IMR-90 (cell line): ENCODE data around the gene TRAPPC12. TPM values are rescaled to one million over a fixed set of nuclear protein-coding genes. Genes with fewer than 3 reads are reported as not detected.

ENCODE experiments used
- ATAC-seq: fragments of 200-7000 bp; cut with Tn5 transposase; 2 replicates; pipeline ENCODE4 v1.9.1; 2020; ENCODE audit warnings: low read depth, mild to moderate bottlenecking, moderate library complexity
- BruUV-seq: library from RNA; stranded (reverse); fragments of 400-500 nt; replicated peaks from 2 replicates; lab custom pipeline; 2021; lab: Mats Ljungman, UMichigan
- CTCF ChIA-PET: fragments of 300-600 bp; formaldehyde crosslinking; extraction: SDS; loops from one replicate; lab custom pipeline; 2021; ENCODE audit warnings: antibody characterized with exemption; lab: Yijun Ruan, JAX
- POLR2A ChIA-PET: fragments of 300-600 bp; sonication (Branson Sonifier 250); formaldehyde crosslinking; loops from one replicate; lab custom pipeline; 2022; ENCODE audit warnings: antibody characterized with exemption; ENCODE audit not compliant: unreplicated experiment; lab: Charles Lee
- DNase-seq: peaks from one replicate; pipeline ENCODE4 v3.0.0; 2013
- H2AFZ ChIP-seq: replicated peaks from 2 replicates; pipeline ENCODE3; 2013; ENCODE audit warnings: low read length, mild to moderate bottlenecking; ENCODE audit not compliant: poor library complexity
- H2AK5ac ChIP-seq: 2 replicates; pipeline ENCODE4 v1.6.1; 2013; ENCODE audit warnings: low read depth, low read length, inconsistent platforms
- H2AK9ac ChIP-seq: replicated peaks from 2 replicates; pipeline ENCODE3; 2013; ENCODE audit warnings: mild to moderate bottlenecking, low read depth, low read length, moderate library complexity; ENCODE audit not compliant: poor library complexity
- H2BK120ac ChIP-seq: 2 replicates; pipeline ENCODE4 v1.6.1; 2013; ENCODE audit warnings: low read depth, low read length, inconsistent platforms
- H2BK15ac ChIP-seq: 3 replicates; pipeline ENCODE4 v1.6.1; 2013; ENCODE audit warnings: low read depth, low read length, inconsistent platforms
- H2BK20ac ChIP-seq: 2 replicates; pipeline ENCODE4 v1.6.1; 2013; ENCODE audit warnings: low read depth, mild to moderate bottlenecking, inconsistent platforms, low read length, moderate library complexity
- H2BK5ac ChIP-seq: 2 replicates; pipeline ENCODE4 v1.6.1; 2013; ENCODE audit warnings: mild to moderate bottlenecking, low read depth, low read length, inconsistent platforms; ENCODE audit not compliant: poor library complexity, severe bottlenecking
- H3K14ac ChIP-seq: replicated peaks from 2 replicates; pipeline ENCODE4 v1.6.1; 2013; ENCODE audit warnings: low read depth, low read length, inconsistent platforms
- H3K18ac ChIP-seq: 2 replicates; pipeline ENCODE4 v1.6.1; 2013; ENCODE audit warnings: low read depth, low read length, control low read depth
- H3K23ac ChIP-seq: 2 replicates; pipeline ENCODE4 v1.6.1; 2013; ENCODE audit warnings: low read depth, low read length, inconsistent platforms
- H3K27ac ChIP-seq: 2 replicates; pipeline ENCODE4 v1.5.1; 2013; ENCODE audit warnings: mild to moderate bottlenecking, control low read depth, low read length; ENCODE audit not compliant: insufficient read depth
- H3K27me3 ChIP-seq: 2 replicates; pipeline ENCODE4 v1.6.1; 2013; ENCODE audit warnings: low read length; ENCODE audit not compliant: control insufficient read depth, insufficient read depth
- H3K36me3 ChIP-seq: 2 replicates; pipeline ENCODE4 v1.6.1; 2013; ENCODE audit warnings: low read length, mixed read lengths; ENCODE audit not compliant: control insufficient read depth, insufficient read depth
- H3K4ac ChIP-seq: 2 replicates; pipeline ENCODE4 v1.6.1; 2013; ENCODE audit warnings: low read depth, low read length, inconsistent platforms
- H3K4me1 ChIP-seq: 2 replicates; pipeline ENCODE4 v1.6.1; 2013; ENCODE audit warnings: low read length, mixed read lengths; ENCODE audit not compliant: control insufficient read depth, insufficient read depth
- H3K4me2 ChIP-seq: 2 replicates; pipeline ENCODE4 v1.6.1; 2013; ENCODE audit warnings: low read depth, mild to moderate bottlenecking, control low read depth, low read length, moderate library complexity
- H3K4me3 ChIP-seq: 2 replicates; pipeline ENCODE4 v1.5.1; 2013; ENCODE audit warnings: low read depth, mild to moderate bottlenecking, control low read depth, low read length, moderate library complexity; ENCODE audit not compliant: insufficient read depth
- H3K56ac ChIP-seq: 2 replicates; pipeline ENCODE4 v1.6.1; 2013; ENCODE audit warnings: low read length, inconsistent platforms; ENCODE audit not compliant: insufficient read depth; ENCODE audit errors: extremely low read depth
- H3K79me1 ChIP-seq, 2 experiments: 2 replicates each; pipeline ENCODE4 v1.6.1; 2013; ENCODE audit warnings: low read length in 2 of 2, inconsistent platforms in 1 of 2, low read depth in 1 of 2
- H3K9ac ChIP-seq: 2 replicates; pipeline ENCODE4 v1.6.1; 2013; ENCODE audit warnings: low read depth, low read length, control low read depth
- H3K9me1 ChIP-seq: 2 replicates; pipeline ENCODE4 v1.6.1; 2013; ENCODE audit warnings: low read length, inconsistent platforms; ENCODE audit not compliant: insufficient read depth
- H3K9me3 ChIP-seq: 2 replicates; pipeline ENCODE4 v1.6.1; 2013; ENCODE audit warnings: low read length; ENCODE audit not compliant: control insufficient read depth, insufficient read depth
- H4K20me1 ChIP-seq: 2 replicates; pipeline ENCODE4 v1.6.1; 2013; ENCODE audit warnings: low read length, inconsistent platforms; ENCODE audit not compliant: insufficient read depth
- H4K5ac ChIP-seq: 2 replicates; pipeline ENCODE4 v1.6.1; 2013; ENCODE audit warnings: mild to moderate bottlenecking, low read depth, low read length, control low read depth
- H4K8ac ChIP-seq, 2 experiments: 2 replicates each; pipeline ENCODE4 v1.6.1; 2013; ENCODE audit warnings: low read depth in 2 of 2, low read length in 2 of 2, control low read depth in 1 of 2, inconsistent platforms in 1 of 2
- H4K91ac ChIP-seq: 2 replicates; pipeline ENCODE4 v1.6.1; 2013; ENCODE audit warnings: low read depth, low read length, inconsistent platforms; ENCODE audit not compliant: insufficient read depth
- CEBPB ChIP-seq: IDR thresholded peaks from 2 replicates; pipeline ENCODE4 v1.6.1; 2012; ENCODE audit warnings: low read depth, low read length, improper control_type of control experiment
- RAD21 ChIP-seq: IDR thresholded peaks from 2 replicates; pipeline ENCODE4 v1.6.1; 2012; ENCODE audit warnings: low read length, improper control_type of control experiment
- RCOR1 ChIP-seq: IDR thresholded peaks from 2 replicates; pipeline ENCODE4 v1.6.1; 2012; ENCODE audit warnings: mild to moderate bottlenecking, low read length, improper control_type of control experiment; ENCODE audit not compliant: insufficient replicate concordance
- RFX5 ChIP-seq: IDR thresholded peaks from 2 replicates; pipeline ENCODE4 v1.8.0; 2012; ENCODE audit warnings: low read depth, mild to moderate bottlenecking, low read length, moderate library complexity
- SMC3 ChIP-seq: fragments of 150-350 bp; IDR thresholded peaks from 2 replicates; pipeline ENCODE4 v1.6.1; 2016; ENCODE audit warnings: low read depth, mild to moderate bottlenecking, antibody characterized with exemption, low read length, moderate library complexity
- WGBS, 2 experiments: methylation state at CpG; one replicate each; pipeline versions ENCODE4 v1.1.5 to v1.1.7; 2013; ENCODE audit warnings: missing lambda C conversion rate in 2 of 2; ENCODE audit not compliant: insufficient read length in 1 of 2; ENCODE audit errors: extremely low coverage in 2 of 2; 5-methylcytosine and 5-hydroxymethylcytosine counted together
- dilution Hi-C: fragments of 300-500 bp; cut with HindIII; formaldehyde crosslinking; loops from one replicate; pipeline ENCODE4 v1.14.3; 2018; ENCODE audit warnings: low sequenced_read_pairs; ENCODE audit not compliant: unreplicated experiment
- in situ Hi-C: fragments of 300-500 bp; cut with MboI; formaldehyde crosslinking; loops from 3 replicates; pipeline ENCODE4 v1.14.3; 2019; ENCODE audit warnings: low sequenced_read_pairs, inconsistent platforms, mixed read lengths
- intact Hi-C: fragments of 100-400 bp; cut with micrococcal nuclease; formaldehyde crosslinking; loops from 2 replicates; pipeline ENCODE4 v1.10.0; 2022
- polyA plus RNA-seq, 3 experiments: library from polyadenylated mRNA; depleted of rRNA; stranded (reverse); fragments of >200 nt; gene quantifications; 2 replicates each; pipeline ENCODE4 v1.2.3, GENCODE V29; 2012; ENCODE audit warnings: low replicate concordance in 1 of 3
- total RNA-seq: library from RNA; depleted of rRNA; stranded (reverse); fragments of >200 nt; gene quantifications from 2 replicates; pipeline ENCODE4 v1.2.3, GENCODE V29; 2012
- TF ChIP-seq, protein P1 (sequence below): fragments of 150-350 bp; IDR thresholded peaks from 2 replicates; pipeline ENCODE4 v1.6.1; 2016; ENCODE audit warnings: low read depth, mild to moderate bottlenecking, low read length, moderate library complexity, borderline replicate concordance

Gene TRAPPC12
- total and polyA plus RNA-seq, 2 of the 4 experiments (the other 2 are of a cell fraction), result 25.8 to 69.9 TPM

DNA sequence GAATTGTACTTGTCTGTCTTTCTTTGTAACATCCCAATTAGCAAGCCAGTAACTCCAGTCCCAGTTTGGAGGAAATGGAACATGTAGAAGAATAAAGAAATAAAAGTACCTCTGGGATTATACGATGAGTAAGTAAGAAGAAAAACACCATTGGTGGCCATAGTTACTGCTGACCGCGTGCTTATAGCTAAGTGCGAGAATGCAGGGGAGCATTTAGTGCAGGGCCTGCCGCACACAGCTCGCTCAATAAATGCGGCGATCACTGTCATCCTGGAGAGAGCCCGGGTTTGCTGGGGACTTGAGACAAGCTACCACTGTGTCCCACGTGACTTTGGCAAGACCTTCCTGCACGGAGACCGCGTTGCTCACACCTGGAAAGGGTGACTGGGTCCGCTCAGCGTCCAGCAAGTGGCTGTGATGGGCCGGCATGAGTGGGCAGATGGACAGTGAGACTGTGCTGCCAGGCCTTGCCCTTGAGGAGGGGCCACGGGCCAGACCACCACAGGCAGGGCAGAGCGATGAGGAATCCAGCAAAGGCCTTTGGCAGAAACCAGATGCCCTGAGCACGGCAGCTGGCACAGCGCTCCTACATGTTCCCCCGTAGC is 85.0 kb downstream of the TRAPPC12 start:
- Histone ChIP-seq H2BK120ac (peak overlapping the region; percentile 83; the same call in 1 of the 2 replicates), H2BK15ac (no peak overlapping the region), H3K27ac (peak overlapping the region; percentile 15; the same call in 1 of the 2 replicates), H2BK5ac (peak overlapping the region; percentile 98), H3K27me3 (no peaks in the 10 kb centered on the region), H3K14ac (0 out of 2 replicates have a peak overlapping the region, but pooled peaks have one; percentile 29), H3K56ac (no peak overlapping the region), H3K9ac (no peak overlapping the region), H2BK20ac (no peak overlapping the region), H4K20me1 (no peaks in the 10 kb centered on the region), H3K23ac (no peak overlapping the region), H3K9me1 (peaks cover 10% of the 10 kb centered on the region), H3K4me3 (no peak overlapping the region), H2AK9ac (no peak overlapping the region), H2AFZ (no peak overlapping the region), H4K8ac (no peak overlapping the region), H4K5ac (no peak overlapping the region), H3K4ac (peak overlapping the region; percentile 79; the same call in 1 of the 2 replicates), H2AK5ac (peak overlapping the region; percentile 86), H3K36me3 (peaks cover 34% of the 10 kb centered on the region), H3K4me2 (no peak overlapping the region), H3K9me3 (no peaks in the 10 kb centered on the region), H3K4me1 (peaks cover 13% of the 10 kb centered on the region), H3K79me1 (peaks cover 0 to 30% of the 10 kb centered on the region in 2 experiments; a peak in 2 of 4 replicates), H3K18ac (no peak overlapping the region), H4K91ac (peak overlapping the region; percentile 54; the same call in 1 of the 2 replicates)
- no TSS peak for BruUV-seq
- ChIA-PET POLR2A (no interaction called here), CTCF (no interaction called here)
- ATAC-seq, result no peak
- 99% methylated on average over 14 of the region's 21 CpGs; no CpG with 5 or more reads in 1 of the 2 experiments for whole genome bisulfite sequencing, 2 experiments
- no peak for TF ChIP-seq RAD21
- no peak for TF ChIP-seq RFX5
- TF ChIP-seq CEBPB, result no peak
- TF ChIP-seq RCOR1, result no peak
- TF ChIP-seq, protein P1, sequence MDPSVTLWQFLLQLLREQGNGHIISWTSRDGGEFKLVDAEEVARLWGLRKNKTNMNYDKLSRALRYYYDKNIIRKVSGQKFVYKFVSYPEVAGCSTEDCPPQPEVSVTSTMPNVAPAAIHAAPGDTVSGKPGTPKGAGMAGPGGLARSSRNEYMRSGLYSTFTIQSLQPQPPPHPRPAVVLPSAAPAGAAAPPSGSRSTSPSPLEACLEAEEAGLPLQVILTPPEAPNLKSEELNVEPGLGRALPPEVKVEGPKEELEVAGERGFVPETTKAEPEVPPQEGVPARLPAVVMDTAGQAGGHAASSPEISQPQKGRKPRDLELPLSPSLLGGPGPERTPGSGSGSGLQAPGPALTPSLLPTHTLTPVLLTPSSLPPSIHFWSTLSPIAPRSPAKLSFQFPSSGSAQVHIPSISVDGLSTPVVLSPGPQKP, result no peak
- TF ChIP-seq SMC3, result no peak
- dilution Hi-C loops, result no loop called here
- in situ Hi-C loops, result no loop called here
- DNase-seq, result no peak
- intact Hi-C loops, result loop anchor here (5.0 kb wide), 1 partner anchor 188 kb away; no protein-coding TSS in a partner anchor
